H1 (cell line): ENCODE data around the gene VDR. TPM values are rescaled to one million over a fixed set of nuclear protein-coding genes. Genes with fewer than 3 reads are reported as not detected.

Experiments used
- CTCF ChIA-PET: fragments of 300-600 bp; sonication (Branson Sonifier 250); formaldehyde crosslinking; loops from one replicate; lab custom pipeline; 2021; ENCODE audit not compliant: partially characterized antibody; lab: Charles Lee
- POLR2A ChIA-PET: fragments of 300-600 bp; sonication (Branson Sonifier 250); formaldehyde crosslinking; loops from one replicate; lab custom pipeline; 2021; ENCODE audit warnings: inconsistent platforms; ENCODE audit not compliant: partially characterized antibody; lab: Charles Lee
- DNase-seq, 2 experiments: peaks; one replicate each; pipeline versions ENCODE4 v3.0.0 to v3.0.0-alpha.2; 2010 to 2022; ENCODE audit warnings: low spot score in 2 of 2, low read depth in 1 of 2, mixed read lengths in 1 of 2
- FAIRE-seq: peaks from 2 replicates; lab custom pipeline; 2011; peaks lifted over from hg19 to GRCh38; lab: Jason Lieb, UNC
- H2AFZ ChIP-seq: 2 replicates; pipeline ENCODE4 v1.8.1; 2012; ENCODE audit warnings: low read length, inconsistent platforms
- H2AK5ac ChIP-seq: 2 replicates; pipeline ENCODE4 v1.6.1; 2013; ENCODE audit warnings: low read depth, low read length
- H2BK120ac ChIP-seq: replicated peaks from 2 replicates; pipeline ENCODE3; 2013; ENCODE audit warnings: low read depth, low read length, inconsistent platforms
- H2BK12ac ChIP-seq: 2 replicates; pipeline ENCODE4 v1.6.1; 2013; ENCODE audit warnings: low read depth, low read length
- H2BK15ac ChIP-seq: 2 replicates; pipeline ENCODE4 v1.6.1; 2013; ENCODE audit warnings: low read length
- H2BK20ac ChIP-seq: 2 replicates; pipeline ENCODE4 v1.6.1; 2013; ENCODE audit warnings: low read length
- H2BK5ac ChIP-seq: 2 replicates; pipeline ENCODE4 v1.6.1; 2013; ENCODE audit warnings: low read depth, low read length
- H3K14ac ChIP-seq: 2 replicates; pipeline ENCODE4 v1.6.1; 2013; ENCODE audit warnings: inconsistent platforms; ENCODE audit not compliant: insufficient read length
- H3K18ac ChIP-seq: 2 replicates; pipeline ENCODE4 v1.6.1; 2013; ENCODE audit warnings: low read length; ENCODE audit errors: extremely low read depth
- H3K23ac ChIP-seq: 2 replicates; pipeline ENCODE4 v1.6.1; 2013; ENCODE audit warnings: inconsistent platforms; ENCODE audit not compliant: insufficient read length
- H3K23me2 ChIP-seq: 2 replicates; pipeline ENCODE4 v1.6.1; 2013; ENCODE audit warnings: low read depth, low read length
- H3K27ac ChIP-seq: 2 replicates; pipeline ENCODE4 v1.6.1; 2011; ENCODE audit warnings: low read depth, low read length, inconsistent platforms
- H3K27me3 ChIP-seq, 4 experiments: replicated peaks in 1 of 4; 1 replicate in 1 of 4; 2 replicates in 3 of 4; pipeline versions ENCODE4 v1.6.1 to v1.8.1; 2011 to 2013; ENCODE audit warnings: low read length in 3 of 4, mild to moderate bottlenecking in 3 of 4, inconsistent platforms in 2 of 4, mixed read lengths in 2 of 4, moderate library complexity in 1 of 4; ENCODE audit not compliant: control insufficient read depth in 3 of 4, insufficient read depth in 3 of 4; ENCODE audit errors: extremely low read depth in 1 of 4
- H3K36me3 ChIP-seq, 4 experiments: 2 replicates each; pipeline versions ENCODE4 v1.6.1 to v1.8.1; 2011 to 2013; ENCODE audit warnings: mild to moderate bottlenecking in 4 of 4, low read length in 3 of 4, moderate library complexity in 2 of 4, control low read depth in 1 of 4, inconsistent platforms in 1 of 4; ENCODE audit not compliant: insufficient read depth in 4 of 4, control insufficient read depth in 2 of 4
- H3K4ac ChIP-seq: replicated peaks from 2 replicates; pipeline ENCODE3; 2013; ENCODE audit warnings: low read length, low read depth, mixed read lengths, inconsistent platforms; ENCODE audit not compliant: insufficient read length
- H3K4me1 ChIP-seq, 4 experiments: replicated peaks in 1 of 4; 1 replicate in 1 of 4; 2 replicates in 3 of 4; pipeline versions ENCODE4 v1.6.1 to v1.8.1; 2011 to 2013; ENCODE audit warnings: low read length in 3 of 4, inconsistent platforms in 2 of 4, mixed read lengths in 1 of 4; ENCODE audit not compliant: insufficient read depth in 4 of 4, control insufficient read depth in 3 of 4
- H3K4me2 ChIP-seq, 2 experiments: 2 replicates each; pipeline versions ENCODE4 v1.6.1 to v1.8.1; 2011 to 2013; ENCODE audit warnings: low read depth in 2 of 2, low read length in 2 of 2, control low read depth in 1 of 2, inconsistent platforms in 1 of 2, mild to moderate bottlenecking in 1 of 2; ENCODE audit not compliant: insufficient read depth in 1 of 2
- H3K4me3 ChIP-seq, 4 experiments: fragments of 200-600, 300-600 bp in 1 of 4; sonication (generic), shearing (Covaris generic), sonication (Bioruptor Twin) in 1 of 4; 2 replicates each; pipeline versions ENCODE4 v1.5.1 to v1.8.1; 2011 to 2016; ENCODE audit warnings: low read length in 4 of 4, low read depth in 3 of 4, control low read depth in 2 of 4, inconsistent platforms in 2 of 4, mild to moderate bottlenecking in 2 of 4, mixed read lengths in 1 of 4, moderate library complexity in 1 of 4; ENCODE audit not compliant: insufficient read depth in 2 of 4; ENCODE audit errors: extremely low read depth in 1 of 4
- H3K56ac ChIP-seq: replicated peaks from 2 replicates; pipeline ENCODE3; 2013; ENCODE audit warnings: low read depth, mild to moderate bottlenecking, mixed read lengths, low read length, inconsistent platforms; ENCODE audit not compliant: insufficient read length
- H3K79me1 ChIP-seq: 2 replicates; pipeline ENCODE4 v1.6.1; 2013; ENCODE audit warnings: low read depth, low read length, control low read depth
- H3K79me2 ChIP-seq, 2 experiments: 2 replicates each; pipeline versions ENCODE4 v1.6.1 to v1.8.1; 2012 to 2013; ENCODE audit warnings: low read length in 2 of 2, mild to moderate bottlenecking in 2 of 2, inconsistent platforms in 1 of 2; ENCODE audit not compliant: insufficient read depth in 2 of 2, control insufficient read depth in 1 of 2
- H3K9ac ChIP-seq, 4 experiments: replicated peaks in 1 of 4; 1 replicate in 1 of 4; 2 replicates in 3 of 4; pipeline versions ENCODE4 v1.6.1 to v1.8.1; 2011 to 2013; ENCODE audit warnings: low read depth in 3 of 4, low read length in 3 of 4, control low read depth in 2 of 4, mild to moderate bottlenecking in 2 of 4, moderate library complexity in 2 of 4, inconsistent platforms in 1 of 4; ENCODE audit errors: extremely low read depth in 1 of 4
- H3K9me3 ChIP-seq, 2 experiments: 2 replicates each; pipeline versions ENCODE4 v1.6.1 to v1.8.1; 2012 to 2013; ENCODE audit warnings: mild to moderate bottlenecking in 2 of 2, moderate library complexity in 2 of 2, control low read depth in 1 of 2, inconsistent platforms in 1 of 2, low read depth in 1 of 2, low read length in 1 of 2, mixed read lengths in 1 of 2; ENCODE audit not compliant: insufficient read depth in 2 of 2
- H4K20me1 ChIP-seq, 2 experiments: replicated peaks in 1 of 2; 2 replicates each; pipeline versions ENCODE3 to v1.8.1; 2011 to 2013; ENCODE audit warnings: inconsistent platforms in 2 of 2, low read length in 2 of 2, mild to moderate bottlenecking in 1 of 2; ENCODE audit not compliant: insufficient read depth in 2 of 2, control insufficient read depth in 1 of 2
- H4K5ac ChIP-seq: 2 replicates; pipeline ENCODE4 v1.6.1; 2013; ENCODE audit warnings: low read length, low read depth, mixed read lengths, inconsistent platforms; ENCODE audit not compliant: insufficient read length
- H4K8ac ChIP-seq: 2 replicates; pipeline ENCODE4 v1.8.0; 2013; ENCODE audit warnings: mild to moderate bottlenecking, moderate library complexity, low read length, inconsistent platforms; ENCODE audit not compliant: insufficient read depth; ENCODE audit errors: extremely low read depth
- H4K91ac ChIP-seq: replicated peaks from 2 replicates; pipeline ENCODE3; 2013; ENCODE audit warnings: low read length, mixed read lengths, inconsistent platforms; ENCODE audit not compliant: insufficient read length
- CBX5 ChIP-seq: fragments of 300-800, 300-1000 bp; sonication (generic); IDR thresholded peaks from 2 replicates; pipeline ENCODE4 v1.7.1; 2016; ENCODE audit warnings: antibody characterized with exemption, low read length, low read depth
- CREB1 ChIP-seq: IDR thresholded peaks from 2 replicates; pipeline ENCODE4 v1.6.1; 2012; ENCODE audit warnings: inconsistent platforms
- CTCF ChIP-seq, 3 experiments: IDR thresholded peaks; 1 replicate in 2 of 3; 2 replicates in 1 of 3; pipeline versions ENCODE4 v1.5.1 to v1.6.1; 2011; ENCODE audit warnings: low read length in 3 of 3, mild to moderate bottlenecking in 3 of 3, inconsistent platforms in 2 of 3, low read depth in 1 of 3, moderate library complexity in 1 of 3; ENCODE audit not compliant: insufficient read depth in 1 of 3; ENCODE audit errors: control extremely low read depth in 1 of 3
- GTF2F1 ChIP-seq: IDR thresholded peaks from 2 replicates; pipeline ENCODE4 v1.6.1; 2012; ENCODE audit warnings: low read depth, low read length, improper control_type of control experiment, borderline replicate concordance
- JUN ChIP-seq: IDR thresholded peaks from 2 replicates; pipeline ENCODE4 v1.6.1; 2011; ENCODE audit warnings: low read depth, mild to moderate bottlenecking, improper control_type of control experiment, low read length
- POU5F1 ChIP-seq: IDR thresholded peaks from 2 replicates; pipeline ENCODE4 v1.6.1; 2011; ENCODE audit warnings: low read depth, mild to moderate bottlenecking, low read length, moderate library complexity
- SP1 ChIP-seq: IDR thresholded peaks from 2 replicates; pipeline ENCODE4 v1.6.1; 2011; ENCODE audit warnings: low read depth, low read length
- USF2 ChIP-seq: IDR thresholded peaks from 2 replicates; pipeline ENCODE4 v1.6.1; 2011; ENCODE audit warnings: low read length, improper control_type of control experiment
- WGBS, 2 experiments: shearing (Covaris generic) in 1 of 2; methylation state at CpG; one replicate each; pipeline versions ENCODE4 v1.1.6 to v1.1.7; 2013 to 2015; ENCODE audit warnings: low lambda C conversion rate in 2 of 2, mixed read lengths in 2 of 2, inconsistent platforms in 1 of 2, low coverage in 1 of 2, missing lambda C conversion rate in 1 of 2; ENCODE audit not compliant: insufficient replicate concordance in 2 of 2, insufficient coverage in 1 of 2, insufficient read length in 1 of 2; ENCODE audit errors: extremely low coverage in 1 of 2, missing lambda C conversion rate in 1 of 2; 5-methylcytosine and 5-hydroxymethylcytosine counted together
- polyA plus RNA-seq, 7 experiments: library from polyadenylated mRNA; depleted of rRNA in 3 of 7; stranded (reverse) in 5 of 7; unstranded in 2 of 7; fragments of >200 nt in 5 of 7; fragments of 200-250 nt in 2 of 7; gene quantifications; 1 replicate in 5 of 7; 2 replicates in 1 of 7; 4 replicates in 1 of 7; pipeline versions ENCODE4 v1.2.1 to v1.2.3, GENCODE V29; 2011 to 2013; ENCODE audit warnings: missing spikeins in 2 of 7, mixed read lengths in 2 of 7
- total RNA-seq: library from RNA; stranded (reverse); fragmentation: NEBNext Ultra II Directional; extraction: Animal tissue kit (Norgen Biotek cat#: 25700); gene quantifications from 2 replicates; pipeline ENCODE4 v1.2.1, GENCODE V29; 2021

Gene VDR
- total and polyA plus RNA-seq, 2 of the 8 experiments (the other 6 are each of a cell fraction or from before 2014, with no cell fraction given) = 0.44 to 0.65 TPM

GRCh38 chr12:47891356-47891755 lies 13.4 kb downstream of the VDR start:
- Histone ChIP-seq H2BK120ac (no peak overlapping the region), H3K27ac (no peak overlapping the region), H3K9ac (no peak overlapping the region), H3K56ac (no peak overlapping the region), H3K4ac (no peak overlapping the region), H4K91ac (no peak overlapping the region), H3K4me2 (no peak overlapping the region), H2BK12ac (no peak overlapping the region), H3K79me2 (no peaks in the 10 kb centered on the region), H2BK5ac (no peak overlapping the region), H3K23ac (no peak overlapping the region), H4K8ac (no peak overlapping the region), H3K14ac (no peak overlapping the region), H3K36me3 (no peaks in the 10 kb centered on the region; a peak in 1 of 8 replicates), H2BK20ac (no peak overlapping the region), H3K4me3 (no peak overlapping the region), H3K27me3 (peaks cover 0 to 6% (median 3%) of the 10 kb centered on the region in 4 experiments; a peak in 3 of 7 replicates), H2BK15ac (no peak overlapping the region), H3K79me1 (no peaks in the 10 kb centered on the region), H3K23me2 (no peaks in the 10 kb centered on the region), H3K4me1 (no peaks in the 10 kb centered on the region), H4K5ac (no peak overlapping the region), H3K18ac (no peak overlapping the region), H2AFZ (no peak overlapping the region), H4K20me1 (no peaks in the 10 kb centered on the region), H2AK5ac (no peak overlapping the region), H3K9me3 (no peaks in the 10 kb centered on the region)
- 90% methylated on average over 3 of the region's 3 CpGs; no CpG with 5 or more reads in 1 of the 2 experiments for WGBS, 2 experiments
- DNase-seq = no peak
- ChIA-PET POLR2A (no interaction called here), CTCF (interaction anchor here (1.1 to 4.6 kb wide), 11 partner anchors 10 to 124 kb away, joined by 3 to 27 read pairs (median 4); no protein-coding TSS in a partner anchor)
- no peak for FAIRE-seq
- TF ChIP-seq CREB1 (no peak), GTF2F1 (no peak), POU5F1 (no peak), SP1 (no peak), CTCF (IDR thresholded peaks at IDR 0.05; ENCODE audit: control extremely low read depth in 1 of 3, insufficient read depth in 1 of 3, low read depth in 1 of 3, low read length in 3 of 3) (no peak), JUN (no peak), CBX5 (no peak), USF2 (no peak)
